Kidney (tissue), 14 donors: Measurements from ENCODE around the gene RBMS1. TPM values are rescaled to one million over a fixed set of nuclear protein-coding genes. Genes with fewer than 3 reads are reported as not detected.

Source experiments
- DNase-seq, 5 donors: peaks; one replicate each; pipeline ENCODE4 v3.0.0-alpha.2; 2013 to 2020
- FAIRE-seq: peaks from 2 replicates; lab custom pipeline; 2012; peaks lifted over from hg19 to GRCh38; lab: Jason Lieb, UNC
- H3K27ac ChIP-seq, 2 donors: one replicate each; pipeline ENCODE4 v1.7.0; 2013; ENCODE audit warnings: low read depth in 2 of 2, low read length in 2 of 2, inconsistent platforms in 1 of 2
- H3K27me3 ChIP-seq: one replicate; pipeline ENCODE4 v1.7.1; 2013; ENCODE audit warnings: low read length, inconsistent platforms; ENCODE audit not compliant: control insufficient read depth, insufficient read depth
- H3K36me3 ChIP-seq, 3 donors: one replicate each; pipeline versions ENCODE4 v1.7.0 to v1.7.1; 2013; ENCODE audit warnings: low read length in 3 of 3, control low read depth in 1 of 3, inconsistent platforms in 1 of 3; ENCODE audit not compliant: insufficient read depth in 3 of 3, control insufficient read depth in 2 of 3
- H3K4me1 ChIP-seq, 3 donors: one replicate each; pipeline versions ENCODE4 v1.7.0 to v1.7.1; 2013; ENCODE audit warnings: low read length in 3 of 3, inconsistent platforms in 1 of 3, low read depth in 1 of 3; ENCODE audit not compliant: control insufficient read depth in 2 of 3, insufficient read depth in 2 of 3
- H3K4me3 ChIP-seq, 3 donors: one replicate each; pipeline versions ENCODE4 v1.7.0 to v1.8.1; 2013; ENCODE audit warnings: low read length in 3 of 3, control low read depth in 1 of 3, inconsistent platforms in 1 of 3
- H3K9ac ChIP-seq, 3 donors: one replicate each; pipeline versions ENCODE4 v1.7.0 to v1.7.1; 2013; ENCODE audit warnings: low read length in 3 of 3, control low read depth in 1 of 3, inconsistent platforms in 1 of 3
- H3K9me3 ChIP-seq, 3 donors: one replicate each; pipeline versions ENCODE4 v1.7.0 to v1.7.1; 2013; ENCODE audit warnings: low read length in 3 of 3, control low read depth in 1 of 3, inconsistent platforms in 1 of 3; ENCODE audit not compliant: control insufficient read depth in 2 of 3, insufficient read depth in 1 of 3
- CTCF ChIP-seq: IDR thresholded peaks from 3 replicates; pipeline ENCODE4 v1.5.1; 2012; ENCODE audit warnings: mild to moderate bottlenecking, moderate library complexity, borderline replicate concordance; ENCODE audit not compliant: insufficient read depth; ENCODE audit errors: extremely low read depth
- intact Hi-C: fragments of 100-400 bp; cut with DNase I; formaldehyde crosslinking; loops from one replicate; pipeline ENCODE4 v1.11.1; 2022
- polyA plus RNA-seq: library from polyadenylated mRNA; stranded (reverse); fragments of 350-450 nt; fragmentation: Illumina TruSeq; extraction: RNeasy Lipid Tissue Mini Kit (QIAGEN cat#74804); gene quantifications from one replicate; pipeline ENCODE4 v1.2.3, GENCODE V29; 2014; ENCODE audit warnings: low read depth, low replicate concordance; ENCODE audit not compliant: insufficient read depth
- total RNA-seq: library from RNA; stranded (reverse); fragmentation: NEBNext Ultra II Directional; extraction: Animal tissue kit (Norgen Biotek cat#: 25700); gene quantifications from one replicate; pipeline ENCODE4 v1.2.1, GENCODE V29; 2021
- donor health status: control.
- donor health status: control.
- donor health status: control.
- donor health status: control.
- donor health status: control.
- donor health status: DM: yes; HTN: yes; CAD: no.
- donor health status: Normal renal cell carcinoma (clear cell type).

The RBMS1 gene
- total and polyA plus RNA-seq, 2 donors from 2014 or later: 25.6 to 94.8 TPM

DNA sequence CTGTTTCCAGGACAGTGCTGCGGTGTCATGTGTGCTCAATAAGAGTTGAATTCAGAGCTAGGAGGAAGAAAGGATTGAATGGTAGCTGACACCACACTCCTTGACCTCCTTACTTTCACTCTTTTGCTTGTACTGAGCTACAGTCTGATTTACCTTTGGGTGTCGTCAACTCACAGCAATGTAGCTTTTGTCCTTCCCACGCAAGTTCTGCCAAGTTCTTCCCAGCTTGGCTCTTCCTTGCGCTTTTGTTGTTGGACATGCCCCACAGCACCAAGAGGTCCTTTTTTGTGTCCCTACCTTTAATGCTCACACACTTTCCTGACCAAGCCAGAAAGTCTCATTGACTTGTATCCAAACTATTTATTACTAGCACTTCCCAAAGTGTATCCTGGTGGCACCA, 255.2 kb downstream of the RBMS1 start:
- Histone ChIP-seq H3K27ac (no peak overlapping the region), H3K36me3 (no peaks in the 10 kb centered on the region), H3K27me3 (no peaks in the 10 kb centered on the region), H3K9me3 (no peaks in the 10 kb centered on the region), H3K9ac (no peak overlapping the region), H3K4me3 (no peak overlapping the region), H3K4me1 (peaks cover 2 to 14% (median 9%) of the 10 kb centered on the region in 3 donors)
- DNase-seq (no peak), FAIRE-seq (no peak)
- intact Hi-C loops: no loop called here
- TF ChIP-seq CTCF: no peak

- Histone ChIP-seq H3K9ac (no peak overlapping the region), H3K4me3 (no peak overlapping the region), H3K36me3 (no peaks in the 10 kb centered on the region), H3K4me1 (peaks cover 5 to 15% (median 6%) of the 10 kb centered on the region in 3 donors), H3K27ac (no peak overlapping the region), H3K9me3 (no peaks in the 10 kb centered on the region), H3K27me3 (no peaks in the 10 kb centered on the region)
- intact Hi-C loops: no loop called here
- FAIRE-seq: no peak
- TF ChIP-seq CTCF: no peak
- DNase-seq: no peak
These were observed 260.6 kb downstream of the RBMS1 start for GRCh38 chr2:160232905-160233475.

GRCh38 chr2:160229591-160229990, 264.0 kb downstream of the RBMS1 start:
- Histone ChIP-seq H3K4me1 (peaks cover 6 to 36% (median 20%) of the 10 kb centered on the region in 3 donors), H3K36me3 (no peaks in the 10 kb centered on the region), H3K4me3 (no peak overlapping the region), H3K9me3 (no peaks in the 10 kb centered on the region), H3K27ac (peak overlapping the region; percentile 53 to 66), H3K9ac (no peak overlapping the region), H3K27me3 (no peaks in the 10 kb centered on the region)
- intact Hi-C loops: no loop called here
- DNase-seq: no peak
- TF ChIP-seq CTCF: no peak
- FAIRE-seq: no peak
